Thoracic aorta endothelial cell (primary cell): Measurements from ENCODE around the gene CLDN10. TPM values are rescaled to one million over a fixed set of nuclear protein-coding genes. Genes with fewer than 3 reads are reported as not detected.

ENCODE experiments used
- total RNA-seq: library from RNA; depleted of rRNA; stranded (reverse); fragments of >200 nt; gene quantifications from 2 replicates; pipeline ENCODE4 v1.2.3, GENCODE V29; 2012

CLDN10 gene
- total RNA-seq: 0.27 and 0.29 TPM in 2 replicates

GRCh38 chr13:95552539-95553441 is at the start of gene CLDN10:
CLDN10 (plus strand) TSS chr13:95552720; CDS start chr13:95552754, 34 bp downstream.

Other genes with a start within 250 kb of the CLDN10 start
- 22.3 and 24.2 TPM in 2 replicates for gene DZIP1, start 92.0 kb downstream of the CLDN10 start, total RNA-seq
- 80.6 and 96.9 TPM in 2 replicates for gene DNAJC3, start 124.4 kb downstream of the CLDN10 start, total RNA-seq